ENCODE results near the gene ALK. TPM values are rescaled to one million over a fixed set of nuclear protein-coding genes. Genes with fewer than 3 reads are reported as not detected.

Gene ALK
- total RNA-seq, 1 donor from 2014 or later: under 0.01 TPM

- H3K4me3 ChIP-seq (ENCODE audit: low read depth, low read length): no peak overlapping the region
- DNase-seq (ENCODE audit: low read depth): no peak
- no peak for TF ChIP-seq CTCF (conservative IDR thresholded peaks at IDR 0.05; ENCODE audit: low read depth, low read length)
Measured at GRCh38 chr2:29524652-29525051, 396.7 kb downstream of the ALK start.

- no peak overlapping the region for H3K4me3 ChIP-seq (ENCODE audit: low read depth, low read length)
- TF ChIP-seq CTCF (conservative IDR thresholded peaks at IDR 0.05; ENCODE audit: low read depth, low read length): no peak
- no peak for DNase-seq (ENCODE audit: low read depth)
Measured at GRCh38 chr2:29522951-29523669, 398.3 kb downstream of the ALK start.

GRCh38 chr2:29520001-29520400 is 401.4 kb downstream of the ALK start:
- H3K4me3 ChIP-seq (ENCODE audit: low read depth, low read length): no peak overlapping the region
- no peak for TF ChIP-seq CTCF (conservative IDR thresholded peaks at IDR 0.05; ENCODE audit: low read depth, low read length)
- DNase-seq (ENCODE audit: low read depth): no peak

- no peak overlapping the region for H3K4me3 ChIP-seq (ENCODE audit: low read depth, low read length)
- peak; percentile 89 for DNase-seq (ENCODE audit: low read depth)
Measured at GRCh38 chr2:29519338-29519925, 402.0 kb downstream of the ALK start.

GRCh38 chr2:29518646-29519337 is 402.6 kb downstream of the ALK start:
- H3K4me3 ChIP-seq (ENCODE audit: low read depth, low read length): no peak overlapping the region
- no peak for DNase-seq (ENCODE audit: low read depth)
- TF ChIP-seq CTCF (conservative IDR thresholded peaks at IDR 0.05; ENCODE audit: low read depth, low read length): no peak

More at GRCh38 chr2:29519338-29519925, 402.0 kb downstream of the ALK start:
- no peak for TF ChIP-seq CTCF (conservative IDR thresholded peaks at IDR 0.05; ENCODE audit: low read depth, low read length)

- H3K4me3 ChIP-seq (ENCODE audit: low read depth, low read length): no peak overlapping the region
- TF ChIP-seq CTCF (conservative IDR thresholded peaks at IDR 0.05; ENCODE audit: low read depth, low read length): no peak
- no peak for DNase-seq (ENCODE audit: low read depth)
Measured at GRCh38 chr2:29518010-29518409, 403.4 kb downstream of the ALK start.
